Ishikawa (cell line): Measurements from ENCODE around the gene FEM1C.

Source experiments
- CEBPB ChIP-seq: IDR thresholded peaks from 2 replicates; pipeline ENCODE4 v1.6.1; 2012
- NFIC ChIP-seq: IDR thresholded peaks from 2 replicates; pipeline ENCODE4 v1.6.1; 2012
- TCF12 ChIP-seq: IDR thresholded peaks from 2 replicates; pipeline ENCODE4 v1.6.1; 2012; ENCODE audit warnings: low read depth
- YY1 ChIP-seq: IDR thresholded peaks from 2 replicates; pipeline ENCODE4 v1.6.1; 2012; ENCODE audit warnings: low read depth
- TF ChIP-seq, protein P1 (sequence below): IDR thresholded peaks from 2 replicates; pipeline ENCODE4 v1.6.1; 2012
- TF ChIP-seq, protein P2 (sequence below): IDR thresholded peaks from 2 replicates; pipeline ENCODE4 v1.6.1; 2012; ENCODE audit warnings: low read depth, mild to moderate bottlenecking

DNA sequence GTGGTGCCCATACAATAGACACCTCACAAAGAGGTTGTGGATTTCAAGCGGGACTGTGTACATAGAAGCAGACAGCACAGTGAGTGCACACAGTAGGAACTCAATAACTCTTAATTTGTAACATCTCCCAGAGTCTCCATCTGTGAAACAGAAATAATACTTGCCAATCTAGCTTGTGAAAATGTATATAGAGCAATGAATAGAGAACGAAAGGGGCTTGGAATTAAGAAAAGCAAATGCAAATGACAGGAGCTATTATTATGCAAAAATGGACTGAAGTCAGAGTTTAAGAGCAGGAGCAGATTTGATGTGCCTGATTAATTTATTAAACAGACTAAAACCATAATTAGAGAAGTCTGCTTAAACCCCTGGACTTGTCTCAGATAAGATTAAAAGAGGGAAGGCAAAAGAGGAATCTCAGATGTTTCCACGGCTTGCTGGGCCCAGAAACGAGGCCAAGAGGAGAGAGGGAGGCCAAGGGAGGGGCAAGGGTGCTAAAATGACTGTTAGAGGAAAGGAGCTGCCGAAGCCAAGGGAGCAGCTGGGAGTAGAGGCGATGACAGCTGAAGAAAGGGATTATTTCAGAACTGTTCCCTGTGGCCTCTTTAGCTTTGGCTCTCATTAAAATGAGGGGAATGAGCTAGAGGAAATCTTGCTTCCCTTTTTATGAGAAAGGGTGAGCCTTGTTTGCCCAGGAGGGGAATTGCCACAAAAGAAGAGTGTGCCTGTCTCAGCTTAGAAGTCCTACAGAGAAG is 72.1 kb downstream of the FEM1C start:
- TF ChIP-seq NFIC (no peak), YY1 (no peak), TCF12 (no peak), CEBPB (no peak)
- TF ChIP-seq, protein P1, sequence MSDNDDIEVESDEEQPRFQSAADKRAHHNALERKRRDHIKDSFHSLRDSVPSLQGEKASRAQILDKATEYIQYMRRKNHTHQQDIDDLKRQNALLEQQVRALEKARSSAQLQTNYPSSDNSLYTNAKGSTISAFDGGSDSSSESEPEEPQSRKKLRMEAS, result no peak
- TF ChIP-seq, protein P2, sequence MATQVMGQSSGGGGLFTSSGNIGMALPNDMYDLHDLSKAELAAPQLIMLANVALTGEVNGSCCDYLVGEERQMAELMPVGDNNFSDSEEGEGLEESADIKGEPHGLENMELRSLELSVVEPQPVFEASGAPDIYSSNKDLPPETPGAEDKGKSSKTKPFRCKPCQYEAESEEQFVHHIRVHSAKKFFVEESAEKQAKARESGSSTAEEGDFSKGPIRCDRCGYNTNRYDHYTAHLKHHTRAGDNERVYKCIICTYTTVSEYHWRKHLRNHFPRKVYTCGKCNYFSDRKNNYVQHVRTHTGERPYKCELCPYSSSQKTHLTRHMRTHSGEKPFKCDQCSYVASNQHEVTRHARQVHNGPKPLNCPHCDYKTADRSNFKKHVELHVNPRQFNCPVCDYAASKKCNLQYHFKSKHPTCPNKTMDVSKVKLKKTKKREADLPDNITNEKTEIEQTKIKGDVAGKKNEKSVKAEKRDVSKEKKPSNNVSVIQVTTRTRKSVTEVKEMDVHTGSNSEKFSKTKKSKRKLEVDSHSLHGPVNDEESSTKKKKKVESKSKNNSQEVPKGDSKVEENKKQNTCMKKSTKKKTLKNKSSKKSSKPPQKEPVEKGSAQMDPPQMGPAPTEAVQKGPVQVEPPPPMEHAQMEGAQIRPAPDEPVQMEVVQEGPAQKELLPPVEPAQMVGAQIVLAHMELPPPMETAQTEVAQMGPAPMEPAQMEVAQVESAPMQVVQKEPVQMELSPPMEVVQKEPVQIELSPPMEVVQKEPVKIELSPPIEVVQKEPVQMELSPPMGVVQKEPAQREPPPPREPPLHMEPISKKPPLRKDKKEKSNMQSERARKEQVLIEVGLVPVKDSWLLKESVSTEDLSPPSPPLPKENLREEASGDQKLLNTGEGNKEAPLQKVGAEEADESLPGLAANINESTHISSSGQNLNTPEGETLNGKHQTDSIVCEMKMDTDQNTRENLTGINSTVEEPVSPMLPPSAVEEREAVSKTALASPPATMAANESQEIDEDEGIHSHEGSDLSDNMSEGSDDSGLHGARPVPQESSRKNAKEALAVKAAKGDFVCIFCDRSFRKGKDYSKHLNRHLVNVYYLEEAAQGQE, result no peak
